KOPT-K1 (cell line): ENCODE results near the gene SLC25A4.
"Not testable (repeated sequence)": the region's sequence is repeated elsewhere in the genome, so short reads cannot be mapped to it uniquely, and the experiment has no call there.

Source experiments
- H3K27ac ChIP-seq: fragments of 200-600 bp; sonication (generic); 2 replicates; pipeline ENCODE4 v1.5.1; 2016; ENCODE audit warnings: antibody characterized with exemption, mild to moderate bottlenecking, low read depth, low read length; ENCODE audit not compliant: poor library complexity, severe bottlenecking
- H3K36me3 ChIP-seq: fragments of 200-600 bp; sonication (generic); 2 replicates; pipeline ENCODE4 v1.5.1; 2017; ENCODE audit warnings: antibody characterized with exemption, mild to moderate bottlenecking, low read length, moderate library complexity; ENCODE audit not compliant: insufficient read depth
- H3K9me3 ChIP-seq: fragments of 200-600 bp; sonication (generic); 2 replicates; pipeline ENCODE4 v1.5.1; 2017; ENCODE audit warnings: antibody characterized with exemption, low read length, mild to moderate bottlenecking; ENCODE audit not compliant: insufficient read depth, poor library complexity, severe bottlenecking

Gene SLC25A4

GRCh38 chr4:185112104-185112503, 31.0 kb upstream of the SLC25A4 start:
- no peak overlapping the region for H3K27ac ChIP-seq
- no peaks in the 10 kb centered on the region for H3K36me3 ChIP-seq
- H3K9me3 ChIP-seq = no peaks in the 10 kb centered on the region

- Histone ChIP-seq H3K36me3 (no peaks in the 10 kb centered on the region), H3K9me3 (no peaks in the 10 kb centered on the region), H3K27ac (no peak overlapping the region)
Observed at GRCh38 chr4:185113340-185113739, 29.7 kb upstream of the SLC25A4 start.

GRCh38 chr4:185115827-185116232, 27.2 kb upstream of the SLC25A4 start:
- Histone ChIP-seq H3K27ac (no peak overlapping the region), H3K36me3 (no peaks in the 10 kb centered on the region), H3K9me3 (no peaks in the 10 kb centered on the region)

GRCh38 chr4:185117300-185117934, 25.6 kb upstream of the SLC25A4 start:
- no peaks in the 10 kb centered on the region for H3K9me3 ChIP-seq
- no peak overlapping the region for H3K27ac ChIP-seq
- H3K36me3 ChIP-seq = no peaks in the 10 kb centered on the region

GRCh38 chr4:185118876-185119275, 24.2 kb upstream of the SLC25A4 start:
- H3K27ac ChIP-seq = no peak overlapping the region
- no peaks in the 10 kb centered on the region for H3K36me3 ChIP-seq
- no peaks in the 10 kb centered on the region for H3K9me3 ChIP-seq

GRCh38 chr4:185119467-185119866, 23.6 kb upstream of the SLC25A4 start:
- H3K9me3 ChIP-seq, H3K36me3 ChIP-seq, H3K27ac ChIP-seq: not testable (repeated sequence)

- Histone ChIP-seq H3K36me3 (no peaks in the 10 kb centered on the region), H3K9me3 (no peaks in the 10 kb centered on the region), H3K27ac (no peak overlapping the region)
Observed at GRCh38 chr4:185119927-185120630, 23.0 kb upstream of the SLC25A4 start.

GRCh38 chr4:185120631-185120946, 22.5 kb upstream of the SLC25A4 start:
- Histone ChIP-seq H3K9me3 (no peaks in the 10 kb centered on the region), H3K36me3 (no peaks in the 10 kb centered on the region), H3K27ac (no peak overlapping the region)

GRCh38 chr4:185122681-185123345, 20.3 kb upstream of the SLC25A4 start:
- peaks cover 10% of the 10 kb centered on the region for H3K9me3 ChIP-seq
- no peaks in the 10 kb centered on the region for H3K36me3 ChIP-seq
- H3K27ac ChIP-seq = no peak overlapping the region

GRCh38 chr4:185124006-185124405, 19.1 kb upstream of the SLC25A4 start:
- no peaks in the 10 kb centered on the region for H3K36me3 ChIP-seq
- H3K27ac ChIP-seq = no peak overlapping the region
- H3K9me3 ChIP-seq = peaks cover 16% of the 10 kb centered on the region

- Histone ChIP-seq H3K9me3 (peaks cover 16% of the 10 kb centered on the region), H3K27ac (no peak overlapping the region), H3K36me3 (no peaks in the 10 kb centered on the region)
Observed at GRCh38 chr4:185127021-185127925, 15.8 kb upstream of the SLC25A4 start.

- Histone ChIP-seq H3K9me3 (peaks cover 16% of the 10 kb centered on the region), H3K27ac (no peak overlapping the region), H3K36me3 (no peaks in the 10 kb centered on the region)
Observed at GRCh38 chr4:185128272-185129119, 14.6 kb upstream of the SLC25A4 start.

GRCh38 chr4:185134307-185134869, 8.7 kb upstream of the SLC25A4 start:
- Histone ChIP-seq H3K36me3 (no peaks in the 10 kb centered on the region), H3K27ac (no peak overlapping the region), H3K9me3 (no peaks in the 10 kb centered on the region)
